Stimulated activated CD8-positive, alpha-beta memory T cell treated with anti-CD3 and anti-CD28 coated beads, Interleukin-7, amount 100 ng/mL, for 4 hours (primary cell): ENCODE measurements around the gene LY6G6C.

Experiments
- DNase-seq, 2 donors: peaks; one replicate each; pipeline ENCODE4 v3.0.0-alpha.2; 2020; ENCODE audit warnings: low read depth in 2 of 2

Gene LY6G6C

DNA sequence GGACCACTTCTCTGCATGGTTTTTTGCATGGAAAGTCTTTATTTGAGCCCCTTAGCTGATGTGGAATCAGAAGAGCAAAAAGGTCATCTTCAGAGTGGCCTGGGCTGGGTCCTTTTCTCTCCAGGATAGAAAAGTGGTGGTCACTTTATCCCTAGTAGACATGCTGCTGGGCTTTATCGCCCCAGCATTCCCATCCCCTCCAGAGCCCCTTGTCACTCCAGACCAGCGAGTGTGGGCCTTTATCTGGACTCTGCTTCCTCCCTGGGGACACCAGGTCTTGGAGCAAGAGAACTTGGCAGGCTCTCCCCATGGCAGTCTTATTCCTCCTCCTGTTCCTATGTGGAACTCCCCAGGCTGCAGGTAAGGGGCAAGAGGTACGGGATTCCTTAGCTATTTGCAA, 14.9 kb downstream of the LY6G6C start, which contains the start of gene LY6G6F:
Gene LY6G6F, plus strand, starts transcription at position 268 of the 400 bp plus-strand sequence. Its CDS starts 41 bp downstream, at position 309.
- no peak for DNase-seq

DNA sequence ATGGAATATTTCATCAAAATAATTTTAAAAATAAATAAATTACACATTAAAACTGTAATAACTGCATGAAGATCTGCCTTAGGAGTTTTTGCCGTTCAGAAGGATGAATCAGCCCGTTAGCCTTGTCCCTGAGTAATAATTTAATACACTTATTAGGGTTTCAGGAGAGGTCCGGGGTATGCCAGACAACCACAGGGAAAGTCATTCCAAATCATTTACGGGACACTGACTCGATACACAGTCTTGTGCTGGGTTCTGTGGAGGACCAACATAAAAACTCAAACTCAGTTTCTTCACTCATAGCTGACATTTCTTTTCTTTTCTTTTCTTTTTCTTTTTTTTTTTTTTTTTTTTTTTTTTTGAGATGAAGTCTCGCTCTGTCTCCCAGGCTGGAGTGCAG, 15.6 kb downstream of the LY6G6C start:
- no peak for DNase-seq

DNA sequence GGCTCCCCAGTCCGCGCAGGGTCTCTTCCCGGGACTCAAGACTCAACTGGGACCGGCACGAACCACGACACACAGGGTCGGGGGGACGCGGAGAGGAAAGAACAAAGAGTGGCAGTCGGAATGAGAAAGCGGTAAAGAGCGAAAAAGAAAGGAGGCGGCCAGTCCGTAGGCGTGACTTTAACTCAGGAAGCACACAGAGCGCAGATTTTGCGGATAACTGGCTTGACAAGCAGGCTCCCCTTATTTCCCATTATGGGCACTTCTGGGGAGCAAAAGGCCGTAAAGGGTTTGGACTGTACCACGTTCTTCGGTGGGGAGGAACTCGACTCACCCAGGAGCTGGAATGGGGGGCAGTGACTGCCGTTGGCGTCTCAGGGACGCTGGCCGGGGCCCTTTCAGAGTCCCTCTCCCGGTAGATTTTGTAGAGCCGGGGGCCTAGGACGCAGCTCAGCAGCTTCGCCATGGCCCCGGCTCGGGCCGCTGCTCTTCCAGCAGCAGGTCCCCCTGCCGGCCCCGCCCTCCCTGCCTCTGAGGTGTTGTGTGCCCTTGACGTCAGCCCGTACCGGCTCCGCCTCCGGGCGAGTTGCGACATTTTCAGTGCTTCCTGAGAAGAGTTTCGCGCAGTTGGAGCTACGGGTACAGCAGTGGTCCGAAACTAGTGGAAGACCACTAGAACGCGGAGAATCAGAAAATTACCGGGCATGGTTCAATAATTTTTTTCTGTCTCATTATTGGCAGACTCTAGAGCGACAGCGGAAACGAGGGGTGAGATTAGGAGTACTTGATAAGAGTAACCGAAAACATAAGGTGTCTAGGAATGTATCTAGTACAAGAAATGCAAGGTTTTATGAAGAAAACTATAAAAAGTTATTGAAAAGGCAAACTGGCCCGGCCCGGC, 18.5 kb downstream of the LY6G6C start, which contains the start of gene ABHD16A:
Gene ABHD16A, minus strand, starts transcription at position 506 of the 898 bp plus-strand sequence. Its CDS starts 43 bp downstream, at position 463.
- DNase-seq: peak; percentile 94 to 96

DNA sequence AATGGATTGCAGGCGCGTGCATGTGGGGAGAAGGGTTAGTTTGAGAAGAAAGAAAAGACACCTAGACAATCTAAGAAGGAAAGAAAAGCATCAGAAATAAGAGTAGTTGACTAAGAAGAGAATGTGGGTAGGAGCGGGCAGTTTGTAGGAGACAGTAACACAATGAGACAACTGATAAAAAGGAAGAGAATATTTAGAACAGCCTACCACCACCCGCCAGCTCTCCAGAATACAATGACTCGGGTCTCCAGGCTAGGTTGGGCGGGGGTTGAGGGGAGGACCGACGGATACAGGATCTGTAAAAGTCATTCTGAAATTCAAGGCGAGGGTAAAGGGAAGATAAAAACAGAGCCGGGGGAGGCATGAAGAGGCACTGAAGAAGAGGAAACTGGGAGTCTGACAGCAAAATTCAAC, 19.1 kb downstream of the LY6G6C start:
- DNase-seq: no peak

DNA sequence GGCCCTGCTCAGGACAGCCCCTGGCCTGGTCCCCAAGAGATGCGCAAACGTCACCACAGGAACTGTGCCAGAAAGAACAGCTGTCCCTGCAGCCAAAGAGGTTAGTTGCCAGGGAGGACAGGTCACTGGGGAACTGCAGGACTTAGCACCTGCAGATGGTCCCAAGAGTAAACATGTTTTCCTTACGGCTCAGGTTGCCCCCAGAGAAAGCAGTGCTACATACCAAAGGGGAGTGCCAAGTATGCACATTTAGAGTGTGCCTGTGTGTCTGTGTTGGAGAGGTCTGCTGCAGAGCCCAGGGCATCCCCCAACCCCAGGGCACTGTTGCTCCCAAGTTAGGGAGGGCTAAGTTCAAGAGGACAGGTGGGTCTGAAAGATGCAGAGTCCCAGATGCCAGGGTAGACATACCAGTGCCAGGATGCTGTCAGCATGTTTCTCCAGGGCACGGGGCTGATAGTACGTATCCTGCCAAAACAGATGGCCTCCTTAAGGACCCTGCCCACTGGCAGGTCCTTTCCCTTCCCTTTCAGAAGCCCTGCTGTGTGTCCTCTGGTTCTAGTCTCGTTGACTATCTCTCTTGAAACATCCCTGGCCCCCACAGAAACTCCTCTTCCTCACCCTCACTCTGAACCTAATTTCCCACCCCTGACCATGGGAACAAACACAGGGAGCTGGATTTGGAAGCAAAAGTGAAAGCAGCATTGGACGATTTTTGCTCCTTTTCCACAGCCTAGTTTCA, 19.7 kb downstream of the LY6G6C start:
- DNase-seq: no peak

DNA sequence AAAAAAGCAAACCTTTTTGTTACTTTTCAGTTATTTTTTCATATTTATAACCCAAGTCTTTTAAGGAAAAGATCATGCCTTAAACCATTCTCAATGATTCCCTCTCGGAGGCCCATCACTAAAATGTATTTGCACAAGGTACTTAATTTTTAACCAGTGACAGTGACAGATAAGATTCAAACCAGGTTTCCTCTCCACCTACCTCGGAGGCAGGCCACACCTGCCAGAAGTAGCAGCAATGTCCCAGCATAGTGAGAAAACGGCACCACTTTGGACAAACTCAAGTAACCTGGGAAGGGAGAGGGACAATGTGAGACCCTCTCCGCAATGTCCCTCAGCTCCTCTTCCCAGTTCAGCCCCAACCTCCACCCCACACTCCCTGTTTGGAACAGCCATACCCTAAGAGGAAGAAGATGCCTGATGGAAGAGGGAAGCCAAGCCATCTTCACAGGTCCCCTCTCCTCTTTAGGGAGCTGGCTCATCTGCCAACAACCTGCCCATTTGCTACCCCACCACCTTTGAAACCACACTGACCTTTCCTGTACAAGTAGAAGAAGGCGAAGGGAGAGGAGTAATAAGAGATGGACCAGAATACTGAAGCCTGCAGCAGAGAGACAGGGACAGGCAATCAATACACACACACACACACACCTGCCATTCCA, 20.7 kb downstream of the LY6G6C start:
- no peak for DNase-seq

DNA sequence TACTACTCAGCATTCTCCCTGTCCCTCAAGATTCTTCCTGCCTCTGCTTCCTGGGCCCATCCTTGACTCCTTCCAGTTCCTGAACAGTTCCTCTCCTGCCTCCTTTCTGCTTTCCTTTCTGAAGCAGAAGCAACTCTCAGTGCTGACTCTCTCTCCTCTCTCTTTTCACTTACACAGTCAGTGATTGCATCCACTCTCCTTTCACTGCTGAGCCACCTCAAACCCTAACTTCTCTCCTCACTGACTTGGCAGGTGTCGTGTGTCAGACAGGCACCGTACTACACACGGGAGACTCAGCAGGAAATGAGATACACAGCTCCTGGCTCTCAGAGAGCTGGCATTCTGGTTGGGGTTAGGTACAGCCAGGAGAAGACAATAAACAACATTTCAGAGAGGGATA, 24.0 kb downstream of the LY6G6C start:
- no peak for DNase-seq

DNA sequence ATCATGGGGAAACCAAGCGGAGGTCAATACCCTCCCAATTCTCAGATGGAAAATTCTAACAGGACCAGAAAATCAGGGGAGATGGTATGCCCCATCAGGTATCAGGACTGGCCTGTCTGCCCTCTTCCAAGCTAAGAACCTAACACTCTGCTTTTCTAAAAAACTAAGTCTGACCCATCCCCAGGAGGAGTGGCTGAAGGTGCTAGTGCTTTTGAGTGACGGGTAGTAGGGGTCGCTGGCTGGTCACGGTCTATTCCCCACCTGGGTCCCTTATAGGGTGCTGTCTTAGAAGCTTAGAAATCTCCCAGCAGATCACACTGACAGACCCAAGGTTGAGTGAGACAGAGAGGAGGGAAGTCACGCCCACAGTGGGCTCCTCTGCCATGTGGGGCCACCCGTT, 28.0 kb downstream of the LY6G6C start:
- no peak for DNase-seq

DNA sequence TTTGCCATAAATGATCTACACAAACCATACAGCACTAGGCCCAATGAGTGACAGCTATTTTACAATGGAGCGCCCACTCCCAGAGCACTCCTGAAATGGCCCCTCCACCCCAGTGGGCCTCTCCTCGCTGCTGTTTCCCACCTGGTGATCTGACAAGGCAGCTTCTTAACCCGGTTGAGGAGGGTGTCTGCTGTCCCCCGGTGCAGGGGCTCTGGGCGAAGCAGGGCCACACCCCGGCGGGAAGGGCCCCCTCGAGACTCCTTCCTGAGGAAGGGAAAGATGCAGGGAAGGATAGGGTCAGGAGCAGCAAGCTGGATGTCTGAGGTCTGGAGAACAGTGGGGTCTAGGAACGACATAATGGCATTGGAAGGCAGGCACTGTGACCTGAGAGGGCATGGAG, 28.7 kb downstream of the LY6G6C start:
- no peak for DNase-seq

DNA sequence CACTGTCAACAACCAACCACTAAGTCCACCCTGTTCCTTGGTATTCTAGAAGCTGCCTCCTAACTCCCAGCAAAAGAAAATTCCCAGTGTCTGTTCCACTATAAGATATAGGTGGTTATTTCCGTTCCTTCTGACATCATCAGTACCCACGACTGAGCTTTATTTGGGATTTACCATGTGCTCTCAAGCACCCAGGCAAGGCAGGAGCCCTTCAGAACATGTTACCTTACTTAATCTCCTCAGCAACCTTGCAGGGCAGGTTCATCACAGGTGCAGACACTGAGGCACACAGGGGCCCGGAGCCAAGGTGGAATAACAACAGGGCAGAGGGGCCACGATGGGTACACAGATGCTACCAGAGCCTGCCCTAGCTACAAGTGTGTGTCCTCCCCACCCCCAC, 29.2 kb downstream of the LY6G6C start:
- DNase-seq: no peak

DNA sequence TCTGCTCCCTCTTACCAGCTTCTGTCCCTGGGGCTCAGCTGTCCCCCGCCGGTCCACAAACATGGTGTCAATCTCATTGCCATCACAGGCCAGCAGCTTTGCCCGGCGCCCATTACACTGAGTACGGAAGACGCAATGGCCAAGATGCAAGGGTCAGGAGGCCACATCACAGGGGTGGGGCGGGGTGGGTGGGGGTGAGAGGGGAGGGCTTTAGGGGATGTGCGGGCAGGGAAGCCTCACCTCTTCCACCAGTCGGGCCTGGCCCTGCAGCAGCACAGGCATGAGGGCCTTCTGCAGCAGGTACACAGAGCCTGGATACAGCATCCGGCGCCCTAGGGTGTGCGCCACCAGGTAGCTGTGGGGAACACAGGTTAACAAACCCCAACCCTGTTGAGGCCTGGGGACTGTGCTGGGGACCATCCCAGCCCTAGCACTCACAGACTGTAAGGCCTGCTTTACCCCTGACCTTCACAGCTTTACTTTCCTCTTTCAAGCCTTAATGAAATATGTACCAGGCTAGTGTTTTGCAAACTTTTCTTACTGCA, 29.9 kb downstream of the LY6G6C start:
- no peak for DNase-seq

DNA sequence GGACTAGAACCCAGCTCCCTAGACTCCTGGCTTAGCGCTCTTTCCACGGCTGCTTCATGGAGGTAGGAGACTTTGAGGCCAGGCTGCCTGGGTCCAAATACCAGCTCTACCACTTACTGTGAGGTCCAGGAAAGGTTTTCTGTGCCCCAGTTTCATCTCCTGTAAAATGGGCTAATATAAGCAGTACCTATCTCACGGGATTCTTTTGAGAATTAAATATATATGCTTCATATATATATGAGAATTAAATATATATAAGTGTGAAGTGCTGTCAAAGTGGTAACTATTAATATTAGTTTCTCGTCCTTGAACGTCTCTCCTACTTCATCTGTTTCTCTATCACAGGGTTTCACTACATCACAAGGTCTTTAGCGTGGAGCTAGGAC, 30.5 kb downstream of the LY6G6C start:
- no peak for DNase-seq

DNA sequence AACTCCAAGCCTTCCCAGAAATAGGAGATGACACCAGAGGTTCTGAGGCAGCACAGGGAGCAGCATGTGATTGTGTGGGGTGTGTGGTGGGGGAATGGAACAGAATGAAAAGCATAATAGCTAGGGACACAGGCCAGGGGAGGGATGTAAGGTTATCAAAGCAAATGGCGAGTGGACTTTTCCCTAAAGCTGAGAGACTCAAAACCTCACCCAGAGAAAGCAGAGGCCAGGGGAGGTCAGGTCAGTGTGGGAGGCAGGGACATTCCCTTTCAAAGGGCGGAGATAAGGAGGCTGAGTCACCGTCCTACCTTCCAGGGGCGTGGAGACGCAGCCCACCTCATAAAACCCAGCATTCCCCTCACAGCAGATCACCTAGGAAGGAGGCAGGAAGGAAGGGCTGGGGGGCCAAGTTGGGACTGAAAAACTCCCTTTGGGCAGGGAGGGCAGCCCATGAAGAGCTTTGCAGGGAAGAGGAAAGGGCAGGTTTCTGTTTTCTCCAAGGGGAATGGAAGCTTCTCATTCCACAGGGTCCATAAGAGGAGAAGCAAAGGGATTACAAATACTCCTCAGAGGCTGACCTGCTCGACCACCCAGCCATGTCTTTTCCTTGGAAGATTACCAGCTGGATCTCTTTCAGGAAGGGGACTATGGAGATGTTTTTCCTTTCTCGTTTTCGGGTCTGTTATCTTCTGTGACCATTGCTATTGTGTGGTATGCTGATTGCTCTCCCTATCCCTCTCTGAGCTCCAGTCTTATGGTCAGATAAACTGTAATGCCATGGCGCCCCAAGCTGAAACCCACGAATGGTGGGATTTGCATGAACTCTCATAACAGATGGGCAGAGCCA, 31.1 kb downstream of the LY6G6C start:
- no peak for DNase-seq

DNA sequence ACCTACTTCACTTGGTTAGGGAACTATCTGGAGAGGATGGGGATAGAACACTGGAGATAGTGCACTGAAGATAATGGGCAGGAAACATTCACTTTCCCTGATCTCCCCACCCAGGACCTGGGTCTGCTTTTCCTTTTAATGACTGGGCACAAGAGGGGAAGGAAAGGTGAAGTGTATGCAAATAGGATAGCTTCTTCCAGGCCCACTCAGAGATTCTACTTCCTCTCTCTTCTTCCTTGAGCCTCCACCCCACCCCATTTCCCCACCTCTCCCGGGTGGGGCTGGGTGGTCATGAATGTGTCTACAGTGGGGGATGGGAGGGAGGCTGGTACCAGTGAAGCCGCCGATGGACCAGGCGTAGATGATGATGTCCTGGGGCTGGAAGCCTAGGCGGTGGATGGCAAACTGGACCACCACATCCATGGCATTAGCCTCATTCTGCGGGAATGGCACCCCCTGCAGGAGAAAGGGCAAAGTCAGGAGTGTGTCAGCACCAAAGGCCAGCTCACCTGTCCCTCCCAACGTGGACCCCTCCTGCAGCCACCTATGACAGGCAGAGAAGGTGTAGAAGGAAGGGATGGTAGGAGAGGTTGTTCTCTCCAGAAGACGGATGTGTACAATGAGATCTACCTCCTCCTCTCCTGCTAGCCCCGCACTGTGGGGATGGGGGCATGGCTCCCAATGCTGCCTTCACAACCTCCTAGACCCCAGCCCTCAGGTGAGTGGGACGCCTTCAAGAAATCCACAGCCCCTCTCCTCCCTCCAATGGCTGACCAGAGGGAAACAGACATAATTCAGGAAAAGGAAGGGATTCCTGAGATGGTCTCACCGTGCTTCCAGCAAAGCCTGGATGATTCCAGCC, 32.1 kb downstream of the LY6G6C start:
- no peak for DNase-seq

DNA sequence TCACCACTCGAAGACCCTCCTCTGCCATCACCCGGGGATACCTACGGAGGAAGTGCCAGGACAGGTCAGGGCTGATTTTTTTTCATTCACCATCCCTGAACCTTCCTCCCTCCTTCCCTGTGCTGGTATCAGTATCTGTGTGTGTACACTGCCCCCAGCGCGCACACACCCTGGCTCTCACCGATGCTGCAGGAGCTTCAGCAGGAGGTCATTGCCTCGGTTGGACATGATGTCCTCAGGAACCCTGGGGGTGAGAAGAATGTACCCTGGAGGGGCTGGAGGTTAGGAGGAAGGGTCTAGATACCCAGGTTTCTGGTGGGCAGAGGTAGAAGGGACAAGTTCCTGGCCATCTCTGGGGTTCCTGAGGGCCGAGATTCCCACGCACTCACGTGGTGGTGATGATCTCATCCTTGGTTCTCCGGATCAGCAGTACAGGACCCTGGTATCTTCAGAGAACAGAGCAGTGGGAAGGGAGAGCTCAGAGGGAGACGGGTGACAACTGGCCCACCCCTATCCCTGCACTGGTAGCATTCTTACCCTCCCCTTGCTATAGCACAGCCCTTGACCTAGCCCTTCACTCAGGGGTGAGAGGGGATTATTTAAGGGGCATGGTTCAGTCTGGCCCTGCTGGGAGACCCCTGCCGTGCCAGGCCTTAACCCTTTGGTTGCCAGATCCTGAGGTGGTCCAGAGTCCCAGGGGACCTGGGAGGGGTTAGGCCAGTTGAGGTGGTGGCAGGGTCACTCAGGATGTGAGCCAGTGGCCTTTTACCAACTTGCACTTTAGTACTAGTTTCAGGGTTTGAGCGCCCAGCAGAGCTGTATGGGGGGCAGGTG, 33.5 kb downstream of the LY6G6C start:
- no peak for DNase-seq

DNA sequence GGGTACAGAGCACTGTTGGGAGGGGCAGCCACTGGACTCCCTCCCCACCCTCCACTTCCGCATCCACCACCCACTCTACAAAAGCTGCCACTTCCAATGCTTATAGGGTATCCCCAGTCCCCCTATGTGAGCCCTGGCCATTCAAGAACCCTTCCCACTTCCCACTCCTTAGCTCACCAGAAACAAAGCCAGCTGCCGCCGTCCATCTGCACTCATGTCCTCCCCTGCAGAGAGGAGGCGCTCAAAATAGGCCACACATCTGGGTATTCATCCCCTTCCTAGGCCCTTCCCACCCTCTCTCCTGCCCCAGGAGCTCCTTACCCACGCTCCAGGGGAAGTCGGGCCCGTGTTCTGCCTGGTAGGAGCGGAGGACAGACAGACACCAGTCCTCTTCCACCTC, 34.2 kb downstream of the LY6G6C start:
- DNase-seq: no peak

DNA sequence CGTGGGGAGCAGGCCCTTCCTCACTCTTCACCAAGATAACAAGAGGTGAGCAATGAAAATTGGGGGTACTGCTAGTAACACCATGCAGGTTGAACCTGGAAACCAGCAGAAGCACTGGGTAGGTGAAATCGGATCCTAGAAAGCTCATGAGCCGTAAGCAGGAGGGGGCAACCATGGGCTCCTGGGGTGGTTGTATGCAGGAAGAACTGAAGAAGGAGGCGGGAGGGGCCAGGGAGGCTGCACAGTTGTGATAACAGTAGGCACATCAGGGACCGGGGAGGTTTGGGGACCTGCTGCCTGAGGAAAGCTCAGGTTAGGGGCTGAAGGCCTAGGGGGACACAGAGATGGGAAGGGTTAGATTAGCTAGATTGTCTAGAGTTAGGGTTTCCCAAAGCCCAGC, 35.1 kb downstream of the LY6G6C start:
- DNase-seq: no peak

DNA sequence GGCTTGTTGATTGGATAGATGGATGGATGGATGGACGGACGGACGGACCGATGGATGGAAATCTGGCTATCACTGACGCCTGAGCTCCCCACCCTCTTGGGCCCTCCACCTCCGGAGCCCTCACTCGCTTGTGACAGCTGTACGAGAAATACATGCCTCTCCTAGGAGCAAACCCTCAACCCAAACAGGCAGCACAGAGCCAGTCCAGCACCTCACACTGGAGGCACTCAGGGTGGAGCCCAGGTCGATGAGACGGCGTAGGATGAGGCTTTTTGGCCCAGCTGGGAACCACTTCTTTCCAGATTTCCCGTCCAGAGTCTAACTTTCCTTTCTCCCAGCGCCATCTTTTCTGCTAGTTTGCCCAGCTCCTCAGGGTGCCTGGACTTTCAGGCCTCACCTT, 38.0 kb downstream of the LY6G6C start:
- DNase-seq: no peak

DNA sequence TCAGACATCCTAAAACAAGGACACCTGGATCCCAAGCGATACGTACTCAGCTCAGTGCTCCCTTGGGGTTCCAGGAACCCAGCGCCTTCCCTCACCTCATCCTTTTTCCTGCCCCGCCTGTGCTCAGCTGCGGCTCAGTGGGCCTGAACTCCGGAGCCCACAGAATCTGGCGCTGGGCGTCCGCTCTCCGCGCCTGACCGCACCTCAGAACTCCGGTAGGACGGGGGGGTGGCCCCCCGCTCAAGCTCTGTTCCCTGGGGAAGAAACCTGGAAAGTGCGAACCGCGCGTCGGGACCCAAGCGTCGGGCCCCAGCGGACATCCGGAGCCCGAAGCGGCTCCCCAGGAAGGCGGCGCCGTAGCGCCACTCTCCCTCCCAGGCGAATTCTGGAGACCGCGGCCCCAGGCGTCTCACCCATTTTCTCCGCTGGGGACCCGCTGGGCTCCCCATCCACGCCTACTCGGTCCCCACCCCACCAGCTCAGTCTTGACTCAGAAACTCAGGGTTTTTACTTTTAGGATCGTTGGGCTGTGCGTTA, 40.3 kb downstream of the LY6G6C start:
- no peak for DNase-seq
